SK-N-MC (cell line): ENCODE results near the gene DECR2.

ENCODE experiments used
- DNase-seq: peaks from one replicate; pipeline ENCODE4 v3.0.0-alpha.2; 2011; ENCODE audit warnings: low read depth, low spot score
- H3K27ac ChIP-seq: fragments of 200-600 bp; sonication (generic); 2 replicates; pipeline ENCODE4 v1.5.1; 2016; ENCODE audit warnings: mixed run types
- H3K36me3 ChIP-seq: fragments of 200-600 bp; sonication (generic); 2 replicates; pipeline ENCODE4 v1.6.1; 2017; ENCODE audit warnings: antibody characterized with exemption, low read length, mixed read lengths; ENCODE audit not compliant: insufficient read depth
- H3K4me3 ChIP-seq: fragments of 200-600 bp; sonication (generic); 2 replicates; pipeline ENCODE4 v1.5.1; 2016
- H3K9ac ChIP-seq: fragments of 200-600 bp; sonication (generic); 2 replicates; pipeline ENCODE4 v1.8.0; 2017; ENCODE audit warnings: mixed run types, mixed read lengths; ENCODE audit not compliant: insufficient read length
- H3K9me3 ChIP-seq: fragments of 200-600 bp; sonication (generic); 2 replicates; pipeline ENCODE4 v1.6.1; 2017; ENCODE audit warnings: low read depth, mild to moderate bottlenecking, antibody characterized with exemption, low read length, moderate library complexity, mixed read lengths
- EZH2 ChIP-seq: fragments of 200-600 bp; sonication (generic); IDR thresholded peaks from one replicate; pipeline ENCODE4 v1.6.1; 2017; ENCODE audit warnings: antibody characterized with exemption
- FOXP2 ChIP-seq: optimal IDR thresholded peaks from 2 replicates; pipeline ENCODE3; 2011; ENCODE audit warnings: mild to moderate bottlenecking, moderate library complexity; ENCODE audit not compliant: insufficient read depth; ENCODE audit errors: extremely low read length, control extremely low read depth
- POLR2AphosphoS5 ChIP-seq: IDR thresholded peaks from 2 replicates; pipeline ENCODE4 v1.6.1; 2012; ENCODE audit warnings: mild to moderate bottlenecking, low read depth, low read length, borderline replicate concordance

The DECR2 gene

GRCh38 chr16:392450-393030, 9.1 kb upstream of the DECR2 start:
- Histone ChIP-seq H3K9ac (no peak overlapping the region), H3K36me3 (no peaks in the 10 kb centered on the region), H3K27ac (peak overlapping the region; percentile 25; the same call in 1 of the 2 replicates), H3K4me3 (no peak overlapping the region), H3K9me3 (no peaks in the 10 kb centered on the region; the same call in 1 of the 2 replicates)
- TF ChIP-seq EZH2 (no peak), FOXP2 (no peak), POLR2AphosphoS5 (no peak)
- DNase-seq = no peak

- Histone ChIP-seq H3K36me3 (peaks cover 25% of the 10 kb centered on the region), H3K9me3 (no peaks in the 10 kb centered on the region; the same call in 1 of the 2 replicates), H3K9ac (peak overlapping the region; percentile 83), H3K27ac (peak overlapping the region; percentile 92), H3K4me3 (peak overlapping the region; percentile 87)
- DNase-seq = no peak
- TF ChIP-seq FOXP2 = no peak
- no peak for TF ChIP-seq EZH2
- TF ChIP-seq POLR2AphosphoS5 = no peak
Measured at GRCh38 chr16:396199-396598, 5.5 kb upstream of the DECR2 start.

- TF ChIP-seq POLR2AphosphoS5 = peak; percentile 60
- TF ChIP-seq EZH2 = no peak
- TF ChIP-seq FOXP2 = no peak
- Histone ChIP-seq H3K4me3 (peak overlapping the region; percentile 87), H3K9me3 (no peaks in the 10 kb centered on the region; the same call in 1 of the 2 replicates), H3K27ac (peak overlapping the region; percentile 92), H3K9ac (peak overlapping the region; percentile 83), H3K36me3 (peaks cover 25% of the 10 kb centered on the region)
- no peak for DNase-seq
Measured at GRCh38 chr16:396605-397004, 5.1 kb upstream of the DECR2 start.

- peak within 1 kb of the TSS; percentile 89 for H3K9ac ChIP-seq
- TF ChIP-seq FOXP2 (no peak), EZH2 (no peak), POLR2AphosphoS5 (no peak)
- H3K4me3 ChIP-seq = peak within 1 kb of the TSS; percentile 87
- H3K36me3 ChIP-seq = peaks cover 25% of the 10 kb centered on the region
- DNase-seq = no peak
- peak within 1 kb of the TSS; percentile 93 for H3K27ac ChIP-seq
- no peaks in the 10 kb centered on the region for H3K9me3 ChIP-seq
Measured at GRCh38 chr16:397135-397661, 4.5 kb upstream of the DECR2 start, which contains the start of gene NME4. Gene NME4, plus strand, starts transcription at chr16:397199. Its CDS starts 24 bp downstream, at chr16:397223.

GRCh38 chr16:397736-398332, 3.9 kb upstream of the DECR2 start:
- no peak for DNase-seq
- Histone ChIP-seq H3K4me3 (peak overlapping the region; percentile 64), H3K27ac (peak overlapping the region; percentile 91), H3K9me3 (no peaks in the 10 kb centered on the region), H3K9ac (peak overlapping the region; percentile 47), H3K36me3 (peaks cover 25% of the 10 kb centered on the region)
- TF ChIP-seq POLR2AphosphoS5 = no peak
- no peak for TF ChIP-seq EZH2
- TF ChIP-seq FOXP2 = no peak

- Histone ChIP-seq H3K36me3 (peaks cover 25% of the 10 kb centered on the region), H3K9ac (no peak overlapping the region), H3K4me3 (peak overlapping the region; percentile 12; the same call in 1 of the 2 replicates), H3K9me3 (no peaks in the 10 kb centered on the region), H3K27ac (peak overlapping the region; percentile 91)
- DNase-seq = no peak
- TF ChIP-seq EZH2 (no peak), POLR2AphosphoS5 (peak; percentile 6; the same call in 1 of the 2 replicates), FOXP2 (no peak)
Measured at GRCh38 chr16:398561-399339, 2.9 kb upstream of the DECR2 start.

GRCh38 chr16:399340-400019, 2.2 kb upstream of the DECR2 start:
- TF ChIP-seq EZH2 (no peak), POLR2AphosphoS5 (no peak)
- H3K36me3 ChIP-seq = peaks cover 25% of the 10 kb centered on the region
- H3K27ac ChIP-seq = peak overlapping the region; percentile 74
- DNase-seq = no peak
- H3K9me3 ChIP-seq = no peaks in the 10 kb centered on the region
- H3K9ac ChIP-seq = no peak overlapping the region
- H3K4me3 ChIP-seq = no peak overlapping the region
